ENCODE results near the gene GNAI1. TPM values are rescaled to one million over a fixed set of nuclear protein-coding genes. Genes with fewer than 3 reads are reported as not detected.

The GNAI1 gene
- total RNA-seq, result 94.1 TPM

DNA sequence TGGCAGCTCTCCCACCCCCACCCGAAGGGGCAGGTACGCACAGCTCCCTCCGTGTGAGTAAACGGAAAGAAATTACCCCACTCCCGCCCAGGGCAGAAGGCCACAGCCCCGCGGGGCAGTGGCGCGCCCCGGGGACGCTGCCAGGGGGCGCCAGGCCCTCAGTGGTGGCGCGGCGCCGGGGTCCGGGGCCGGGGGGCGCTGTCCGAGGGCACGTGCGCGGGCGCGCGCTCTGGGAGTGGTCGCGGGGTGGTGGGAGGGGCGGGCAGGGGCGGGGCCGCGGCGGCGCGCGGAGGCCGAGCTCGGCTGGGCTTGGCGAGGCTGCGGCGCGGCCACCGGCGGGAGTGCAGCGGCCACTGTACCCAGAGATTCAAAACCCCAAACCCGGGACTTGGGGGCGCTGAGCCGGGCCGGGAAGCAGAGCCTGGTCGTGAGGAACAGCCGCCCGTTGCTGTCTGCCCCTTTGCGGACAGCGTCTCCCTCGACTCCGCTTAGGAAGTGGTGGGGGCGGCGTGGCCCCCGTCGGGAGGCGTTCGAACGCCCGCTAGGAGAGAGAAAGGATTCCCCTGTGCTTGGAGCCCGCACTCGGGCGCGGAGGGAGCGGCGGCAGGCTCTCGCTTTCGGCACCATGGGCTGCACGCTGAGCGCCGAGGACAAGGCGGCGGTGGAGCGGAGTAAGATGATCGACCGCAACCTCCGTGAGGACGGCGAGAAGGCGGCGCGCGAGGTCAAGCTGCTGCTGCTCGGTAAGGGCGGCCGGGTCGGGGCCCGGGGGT lies at the start of gene GNAI1:
Gene GNAI1 (plus strand): TSS at position 296 of the 773 bp plus-strand sequence. CDS start 330 bp downstream, at position 626.

Small RNAs within 50 kb of the gene (small RNA-seq; reads per million reads assigned to genes)
- not detected for gene RN7SL869P

Measured in diencephalon (tissue), 1 donor.